RWPE2 (cell line): ENCODE results near the gene ZBTB5.

Source experiments
- ATAC-seq: fragments of 200-7000 bp; cut with Tn5 transposase; 3 replicates; pipeline ENCODE4 v1.9.1; 2021; ENCODE audit warnings: low read depth
- DNase-seq: peaks from one replicate; pipeline ENCODE4 v3.0.0-alpha.2; 2020; ENCODE audit warnings: low spot score
- H3K27ac ChIP-seq: fragments of 450-650 bp; 2 replicates; pipeline ENCODE4 v1.5.1; 2017; ENCODE audit warnings: mild to moderate bottlenecking; ENCODE audit not compliant: poor library complexity, severe bottlenecking
- H3K27me3 ChIP-seq: fragments of 250-450 bp; sonication (Bioruptor Pico); 2 replicates; pipeline ENCODE4 v1.5.1; 2021; ENCODE audit warnings: mild to moderate bottlenecking, moderate library complexity; ENCODE audit not compliant: insufficient read depth, poor library complexity, severe bottlenecking
- H3K36me3 ChIP-seq: fragments of 250-450 bp; sonication (Bioruptor Pico); 2 replicates; pipeline ENCODE4 v1.5.1; 2020; ENCODE audit warnings: low read depth, mild to moderate bottlenecking, moderate library complexity
- H3K4me1 ChIP-seq: fragments of 250-450 bp; sonication (Bioruptor Pico); 2 replicates; pipeline ENCODE4 v1.5.1; 2021; ENCODE audit warnings: mild to moderate bottlenecking, moderate library complexity; ENCODE audit not compliant: insufficient read depth, poor library complexity, severe bottlenecking
- H3K4me3 ChIP-seq: fragments of 250-450 bp; sonication (Bioruptor Pico); 2 replicates; pipeline ENCODE4 v1.5.1; 2021; ENCODE audit warnings: mild to moderate bottlenecking, moderate library complexity; ENCODE audit not compliant: severe bottlenecking
- H3K9me3 ChIP-seq: fragments of 250-450 bp; sonication (Bioruptor Pico); 2 replicates; pipeline ENCODE4 v1.5.1; 2021; ENCODE audit warnings: mild to moderate bottlenecking, moderate library complexity; ENCODE audit not compliant: severe bottlenecking
- TF ChIP-seq, protein P1 (sequence below): fragments of 450-650 bp; IDR thresholded peaks from one replicate; pipeline ENCODE4 v1.5.1; 2017; ENCODE audit warnings: mild to moderate bottlenecking, moderate library complexity; ENCODE audit not compliant: poor library complexity, severe bottlenecking

The ZBTB5 gene

DNA sequence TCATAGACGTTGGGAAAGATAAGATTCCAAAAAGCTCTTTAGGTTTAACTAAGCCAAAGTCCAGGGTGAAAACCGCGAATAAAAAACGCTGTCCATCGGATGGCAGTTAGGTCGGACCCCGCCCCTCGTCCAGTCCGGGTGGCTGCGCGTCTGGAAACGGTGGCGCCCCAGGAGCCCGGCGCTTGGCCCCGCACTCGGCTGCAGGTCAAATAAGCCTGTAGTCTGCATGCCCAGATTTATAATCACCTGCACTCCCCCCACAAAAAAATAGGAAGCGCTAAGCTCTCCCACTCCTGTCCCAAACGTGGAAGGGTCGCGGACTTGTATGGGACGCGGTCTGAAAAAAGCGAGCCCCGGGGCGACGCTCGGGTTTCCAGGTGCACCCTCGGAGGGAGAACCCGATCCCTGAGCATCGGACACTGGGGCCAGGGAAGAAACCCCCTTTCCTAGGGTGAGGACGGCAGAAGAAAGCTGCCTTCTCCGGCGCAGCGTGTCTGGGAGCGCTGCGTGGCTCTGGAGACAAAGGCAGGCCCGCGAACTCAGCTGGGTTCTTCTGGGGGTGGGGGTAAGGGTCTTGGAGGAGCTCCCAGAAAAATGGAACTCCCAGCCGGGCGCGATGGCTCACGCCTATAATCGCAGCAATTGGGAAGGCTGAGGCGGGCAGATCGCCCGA, 923 bp upstream of the ZBTB5 start:
- TF ChIP-seq, protein P1, sequence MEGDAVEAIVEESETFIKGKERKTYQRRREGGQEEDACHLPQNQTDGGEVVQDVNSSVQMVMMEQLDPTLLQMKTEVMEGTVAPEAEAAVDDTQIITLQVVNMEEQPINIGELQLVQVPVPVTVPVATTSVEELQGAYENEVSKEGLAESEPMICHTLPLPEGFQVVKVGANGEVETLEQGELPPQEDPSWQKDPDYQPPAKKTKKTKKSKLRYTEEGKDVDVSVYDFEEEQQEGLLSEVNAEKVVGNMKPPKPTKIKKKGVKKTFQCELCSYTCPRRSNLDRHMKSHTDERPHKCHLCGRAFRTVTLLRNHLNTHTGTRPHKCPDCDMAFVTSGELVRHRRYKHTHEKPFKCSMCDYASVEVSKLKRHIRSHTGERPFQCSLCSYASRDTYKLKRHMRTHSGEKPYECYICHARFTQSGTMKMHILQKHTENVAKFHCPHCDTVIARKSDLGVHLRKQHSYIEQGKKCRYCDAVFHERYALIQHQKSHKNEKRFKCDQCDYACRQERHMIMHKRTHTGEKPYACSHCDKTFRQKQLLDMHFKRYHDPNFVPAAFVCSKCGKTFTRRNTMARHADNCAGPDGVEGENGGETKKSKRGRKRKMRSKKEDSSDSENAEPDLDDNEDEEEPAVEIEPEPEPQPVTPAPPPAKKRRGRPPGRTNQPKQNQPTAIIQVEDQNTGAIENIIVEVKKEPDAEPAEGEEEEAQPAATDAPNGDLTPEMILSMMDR = no peak
- H3K36me3 ChIP-seq = peaks cover 6% of the 10 kb centered on the region; the same call in 1 of the 2 replicates
- peak; percentile 16 for ATAC-seq
- no peaks in the 10 kb centered on the region for H3K9me3 ChIP-seq
- peak overlapping the region; percentile 68 for H3K4me3 ChIP-seq
- H3K27ac ChIP-seq = peak overlapping the region; percentile 88
- no peaks in the 10 kb centered on the region for H3K27me3 ChIP-seq
- H3K4me1 ChIP-seq = peaks cover 10% of the 10 kb centered on the region
- DNase-seq = peak; percentile 85

DNA sequence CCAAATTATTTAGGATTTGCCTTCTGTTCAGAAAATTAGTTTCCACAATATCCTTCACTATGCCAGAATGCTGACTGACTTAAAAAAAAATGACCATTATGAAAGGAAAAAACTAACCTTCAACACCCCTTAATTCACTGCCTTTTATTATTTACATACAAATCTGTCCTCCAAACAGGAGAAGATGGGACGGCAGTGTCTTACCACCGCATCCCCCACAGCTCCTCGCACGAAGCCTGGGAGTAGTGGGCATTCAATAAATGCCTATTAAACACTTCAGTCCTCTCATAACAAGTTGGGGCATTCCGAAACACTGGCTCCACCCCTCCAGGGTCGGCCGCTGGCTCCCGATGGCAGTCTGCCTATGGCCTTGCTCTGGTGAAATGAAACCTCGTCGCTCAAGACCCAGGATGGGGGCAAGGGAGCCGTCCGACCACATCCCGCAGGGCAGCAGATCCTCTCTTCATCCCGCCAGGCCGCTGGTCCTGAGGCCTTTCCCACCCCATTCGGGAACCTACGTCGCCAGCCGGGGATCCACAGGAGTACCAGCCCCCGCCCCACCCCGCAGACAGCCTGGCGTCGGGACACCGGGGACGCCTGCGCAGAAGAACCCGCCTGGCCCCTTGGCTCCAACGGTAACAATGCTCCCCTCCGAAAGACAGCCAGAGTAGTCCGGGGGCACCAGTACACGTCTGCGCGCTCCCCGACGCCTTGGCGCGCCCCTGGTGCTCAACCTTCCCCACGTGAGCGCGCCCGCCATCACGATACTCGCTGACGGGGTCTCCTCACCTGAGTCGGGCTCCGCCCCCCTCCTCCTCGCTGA, 613 bp downstream of the ZBTB5 start:
- Histone ChIP-seq H3K9me3 (no peaks in the 10 kb centered on the region), H3K4me1 (peaks cover 7% of the 10 kb centered on the region), H3K36me3 (peaks cover 6% of the 10 kb centered on the region; the same call in 1 of the 2 replicates), H3K27ac (peak overlapping the region; percentile 88), H3K27me3 (no peaks in the 10 kb centered on the region), H3K4me3 (peak overlapping the region; percentile 68)
- TF ChIP-seq, protein P1 = no peak
- peak; percentile 71 for DNase-seq
- ATAC-seq = peak; percentile 35

DNA sequence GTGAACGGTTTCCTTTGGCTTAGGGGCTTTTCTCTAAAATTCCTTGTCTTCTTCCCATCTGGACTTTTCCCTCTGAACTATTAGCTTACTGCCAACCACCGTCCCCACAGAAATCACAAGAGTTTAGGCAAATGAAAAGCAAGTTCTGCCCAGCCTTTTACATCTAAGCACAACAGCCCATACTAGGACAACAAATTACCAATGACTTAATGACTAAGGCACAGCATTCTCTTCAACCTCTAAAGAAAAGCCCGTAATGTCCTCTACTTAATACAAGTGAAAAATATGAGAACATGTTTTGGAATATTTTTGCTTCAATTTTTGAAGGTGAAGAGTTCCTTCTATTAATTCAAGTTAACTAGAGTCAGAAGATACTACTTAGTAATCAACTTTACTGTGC, 1.2 kb downstream of the ZBTB5 start:
- DNase-seq (no peak), ATAC-seq (no peak)
- H3K36me3 ChIP-seq = peaks cover 6% of the 10 kb centered on the region; the same call in 1 of the 2 replicates
- no peaks in the 10 kb centered on the region for H3K27me3 ChIP-seq
- H3K4me1 ChIP-seq = peaks cover 7% of the 10 kb centered on the region
- H3K27ac ChIP-seq = peak overlapping the region; percentile 88
- peak overlapping the region; percentile 68 for H3K4me3 ChIP-seq
- TF ChIP-seq, protein P1 = no peak
- no peaks in the 10 kb centered on the region for H3K9me3 ChIP-seq

DNA sequence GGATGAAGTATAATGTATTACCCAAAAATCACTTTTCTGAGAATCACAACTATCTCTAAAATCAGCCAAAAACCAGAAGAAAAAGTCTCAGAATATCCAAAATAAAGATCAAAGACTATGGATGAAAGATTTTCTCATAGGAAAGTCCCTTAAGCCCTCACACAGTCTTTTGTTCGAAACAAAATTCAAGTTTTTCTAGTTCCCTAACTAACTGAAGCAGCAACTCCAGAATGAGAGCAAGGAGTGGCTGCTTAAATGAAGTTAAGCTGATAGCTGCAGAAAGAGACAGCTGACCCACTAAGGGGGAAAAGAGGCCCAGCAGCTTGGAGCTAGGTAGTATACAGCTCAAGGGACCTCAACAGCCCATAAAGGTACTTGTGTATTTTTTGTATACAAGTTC, 8.4 kb downstream of the ZBTB5 start:
- Histone ChIP-seq H3K4me3 (no peak overlapping the region), H3K27me3 (no peaks in the 10 kb centered on the region), H3K36me3 (peaks cover 4% of the 10 kb centered on the region), H3K27ac (no peak overlapping the region), H3K9me3 (no peaks in the 10 kb centered on the region), H3K4me1 (peaks cover 21% of the 10 kb centered on the region)
- ATAC-seq (no peak), DNase-seq (no peak)
- TF ChIP-seq, protein P1 = no peak
